Measurements from ENCODE around the gene C9orf57. TPM values are rescaled to one million over a fixed set of nuclear protein-coding genes. Genes with fewer than 3 reads are reported as not detected.

The C9orf57 gene
- total RNA-seq, 1 experiment from 2014 or later, result not detected

- H3K23me2 ChIP-seq (ENCODE audit: insufficient read length, low read depth, low read length, poor library complexity, severe bottlenecking), result no peaks in the 10 kb centered on the region
- H3K56ac ChIP-seq (ENCODE audit: insufficient read length, low read depth, low read length), result no peak overlapping the region
- H3K9ac ChIP-seq (ENCODE audit: extremely low read depth, insufficient read length, low read length), result no peak overlapping the region
- H3K9me3 ChIP-seq (ENCODE audit: control insufficient read depth, low read depth, low read length), result no peaks in the 10 kb centered on the region
- no CpG with 5 or more reads among the region's 7 CpGs for WGBS (ENCODE audit: extremely low coverage, insufficient read length, low lambda C conversion rate)
- H3K18ac ChIP-seq (ENCODE audit: insufficient read length, low read depth, low read length), result no peak overlapping the region
- H2BK20ac ChIP-seq (ENCODE audit: low read depth, low read length, poor library complexity, severe bottlenecking), result no peak overlapping the region
- Mint-ChIP-seq H3K4me1 (peaks cover 4% of the 10 kb centered on the region in 2 experiments), H3K9me3 (no peaks in the 10 kb centered on the region), H3K27me3 (ENCODE audit: low read depth) (no peaks in the 10 kb centered on the region), H3K36me3 (ENCODE audit: insufficient read depth in 1 of 3, low read depth in 3 of 3) (no peaks in the 10 kb centered on the region), H3K27ac (no peak overlapping the region), H3K4me3 (no peak overlapping the region)
- no peaks in the 10 kb centered on the region for H3K79me1 ChIP-seq (ENCODE audit: insufficient read depth, low read depth, low read length, poor library complexity, severe bottlenecking)
- H3K14ac ChIP-seq (ENCODE audit: insufficient read depth, low read length), result no peak overlapping the region
- DNase-seq, result no peak
- H4K91ac ChIP-seq (ENCODE audit: insufficient read length, low read depth, low read length), result no peak overlapping the region
- H2BK120ac ChIP-seq (ENCODE audit: low read depth, low read length, poor library complexity, severe bottlenecking), result no peak overlapping the region
- no peak overlapping the region for H4K8ac ChIP-seq (replicated peaks; ENCODE audit: insufficient read length, low read depth, low read length)
- H3K27me3 ChIP-seq (ENCODE audit: insufficient read depth, low read length), result no peaks in the 10 kb centered on the region
- TF ChIP-seq CTCF (conservative IDR thresholded peaks at IDR 0.05), result no peak
- no peak overlapping the region for H2BK15ac ChIP-seq (ENCODE audit: low read depth, low read length)
- H3K23ac ChIP-seq (ENCODE audit: insufficient read length, low read depth, low read length), result no peak overlapping the region
- no peak overlapping the region for H2AK5ac ChIP-seq (ENCODE audit: insufficient read length, low read length)
- no peaks in the 10 kb centered on the region for H3K79me2 ChIP-seq (ENCODE audit: insufficient read depth, low read length)
- H4K20me1 ChIP-seq (ENCODE audit: control insufficient read depth, insufficient read depth, insufficient read length), result peaks cover 2% of the 10 kb centered on the region
- no peak overlapping the region for H2BK5ac ChIP-seq (ENCODE audit: insufficient read length, low read length)
- H3K4ac ChIP-seq (ENCODE audit: low read depth, low read length), result no peak overlapping the region
- no peak overlapping the region for H3K27ac ChIP-seq (ENCODE audit: insufficient read length, low read depth, low read length)
- no peak overlapping the region for H2BK12ac ChIP-seq (ENCODE audit: insufficient read length, low read depth, low read length)
- no peak overlapping the region for H2AFZ ChIP-seq (ENCODE audit: low read length)
- no peak overlapping the region for H3K4me2 ChIP-seq (ENCODE audit: insufficient read depth, insufficient read length, low read length)
- H3T11ph ChIP-seq (ENCODE audit: low read length), result no peak overlapping the region
- no peak overlapping the region for H4K5ac ChIP-seq (ENCODE audit: insufficient read length, low read depth, low read length)
- no peaks in the 10 kb centered on the region for H3K4me1 ChIP-seq (ENCODE audit: insufficient read depth, low read length)
Measured at GRCh38 chr9:72041775-72042194, 18.6 kb downstream of the C9orf57 start.
